Fibroblast of skin of left quadriceps (primary cell): ENCODE results near the gene PREX1.

Experiments
- DNase-seq, 2 experiments: peaks; one replicate each; pipeline ENCODE4 v3.0.0-alpha.2; 2013; ENCODE audit warnings: low read depth in 2 of 2

PREX1 gene

GRCh38 chr20:48719598-48720255 is 108.1 kb downstream of the PREX1 start:
- DNase-seq: no peak

- no peak for DNase-seq
Observed at GRCh38 chr20:48718786-48719578, 108.8 kb downstream of the PREX1 start.

DNA sequence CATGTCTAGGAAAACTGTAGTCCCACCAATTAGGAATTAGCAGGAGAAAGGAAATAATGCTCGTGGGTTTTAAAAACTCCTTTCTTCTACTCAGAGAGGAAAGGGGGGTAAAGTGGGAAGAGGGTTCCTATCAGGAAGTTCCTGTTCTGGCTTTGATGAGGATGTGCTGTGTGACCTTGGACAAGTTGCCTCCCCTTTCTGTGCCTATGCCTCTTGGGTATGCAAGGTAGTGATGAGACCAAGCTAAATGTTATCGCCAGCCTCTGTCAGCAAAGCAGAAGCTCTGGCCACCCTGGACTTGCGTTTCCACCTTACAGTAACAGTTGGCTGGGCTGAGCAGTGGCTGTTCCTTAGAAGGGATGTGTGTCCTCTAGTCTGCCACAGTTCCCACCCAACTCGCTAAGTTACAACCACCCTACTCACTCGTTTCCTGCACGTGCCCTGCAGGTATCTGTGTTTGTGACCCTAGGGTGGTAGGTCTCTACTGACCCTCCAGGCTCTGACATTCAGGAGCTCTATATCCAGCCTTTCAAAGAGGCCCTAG is 110.0 kb downstream of the PREX1 start:
- DNase-seq: no peak

GRCh38 chr20:48717095-48717672 is 110.6 kb downstream of the PREX1 start:
- DNase-seq: no peak

GRCh38 chr20:48716541-48716940 is 111.3 kb downstream of the PREX1 start:
- DNase-seq: no peak

- DNase-seq: no peak
Observed at GRCh38 chr20:48716086-48716485, 111.7 kb downstream of the PREX1 start.

DNA sequence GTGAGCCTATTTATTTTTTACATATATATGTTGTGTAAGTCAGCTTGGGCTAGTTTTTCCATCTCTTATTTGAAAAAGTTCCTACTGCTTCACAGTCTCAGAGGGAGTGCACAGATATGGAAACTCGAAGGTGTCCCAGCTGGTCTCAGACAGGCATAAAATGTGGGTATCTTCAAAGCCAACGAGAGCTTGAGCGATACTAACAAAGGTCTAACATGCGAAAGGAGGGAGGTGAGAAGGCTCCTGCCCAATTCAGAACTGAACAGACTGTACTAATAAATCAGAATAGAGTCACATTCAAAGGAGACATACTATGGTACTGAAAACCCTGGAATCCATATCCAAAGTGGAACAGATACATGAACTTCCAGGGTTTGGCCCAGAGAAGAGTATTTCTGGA is 113.0 kb downstream of the PREX1 start:
- no peak for DNase-seq

DNA sequence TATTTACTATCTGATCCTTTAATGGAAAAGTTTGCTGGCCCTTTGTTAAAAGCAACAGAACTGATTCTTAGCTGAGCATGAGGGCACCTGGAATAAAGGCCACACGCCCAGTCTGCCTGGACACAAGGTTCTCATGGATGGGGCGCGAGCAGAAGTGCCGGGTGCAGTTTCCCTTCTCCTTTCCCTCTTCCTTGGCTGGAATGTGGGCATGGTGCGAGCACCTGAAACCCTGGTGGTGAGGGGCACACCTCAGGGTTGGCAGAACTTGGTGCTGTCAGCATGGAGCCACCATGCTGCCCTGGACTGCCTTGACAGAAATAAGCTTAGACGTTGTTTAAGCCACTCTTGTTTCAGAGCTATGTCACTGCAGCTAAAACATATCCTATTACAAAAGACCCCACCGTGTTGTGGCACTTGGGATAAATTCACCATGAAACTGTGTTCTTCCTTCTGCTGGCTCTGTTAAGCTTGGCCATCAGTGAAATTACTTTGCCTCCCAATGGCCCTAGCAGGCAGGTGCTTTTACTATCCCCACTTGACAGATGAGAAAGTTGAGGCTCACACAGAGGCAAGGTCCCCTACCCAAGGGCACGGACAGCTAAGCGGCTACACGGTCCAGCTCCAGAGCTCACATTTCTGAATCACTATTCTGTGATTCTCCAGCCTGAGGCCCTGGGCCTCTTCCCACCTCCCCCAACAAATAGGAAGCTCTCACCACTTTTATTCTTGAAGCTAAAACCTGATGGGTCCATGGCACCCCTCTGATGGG is 115.9 kb downstream of the PREX1 start:
- DNase-seq: no peak

DNA sequence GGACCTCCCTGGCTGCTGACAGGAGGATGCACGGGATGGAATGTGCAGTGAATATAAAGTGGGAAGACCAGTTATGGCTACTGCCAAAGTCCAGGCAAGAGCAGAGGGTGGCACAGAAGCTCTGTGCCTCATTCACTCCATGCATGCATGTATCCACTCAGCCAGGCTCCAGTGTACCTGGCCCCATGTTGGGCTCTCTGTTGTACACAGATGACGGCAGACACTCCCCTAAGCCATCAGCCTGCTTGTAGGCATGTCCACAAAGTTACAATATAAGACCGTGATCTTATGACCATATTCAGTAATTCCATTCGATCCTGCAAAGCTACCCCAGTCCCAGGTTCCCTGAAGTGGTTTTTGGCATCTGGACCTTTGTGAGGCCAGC is 116.8 kb downstream of the PREX1 start:
- DNase-seq: no peak

DNA sequence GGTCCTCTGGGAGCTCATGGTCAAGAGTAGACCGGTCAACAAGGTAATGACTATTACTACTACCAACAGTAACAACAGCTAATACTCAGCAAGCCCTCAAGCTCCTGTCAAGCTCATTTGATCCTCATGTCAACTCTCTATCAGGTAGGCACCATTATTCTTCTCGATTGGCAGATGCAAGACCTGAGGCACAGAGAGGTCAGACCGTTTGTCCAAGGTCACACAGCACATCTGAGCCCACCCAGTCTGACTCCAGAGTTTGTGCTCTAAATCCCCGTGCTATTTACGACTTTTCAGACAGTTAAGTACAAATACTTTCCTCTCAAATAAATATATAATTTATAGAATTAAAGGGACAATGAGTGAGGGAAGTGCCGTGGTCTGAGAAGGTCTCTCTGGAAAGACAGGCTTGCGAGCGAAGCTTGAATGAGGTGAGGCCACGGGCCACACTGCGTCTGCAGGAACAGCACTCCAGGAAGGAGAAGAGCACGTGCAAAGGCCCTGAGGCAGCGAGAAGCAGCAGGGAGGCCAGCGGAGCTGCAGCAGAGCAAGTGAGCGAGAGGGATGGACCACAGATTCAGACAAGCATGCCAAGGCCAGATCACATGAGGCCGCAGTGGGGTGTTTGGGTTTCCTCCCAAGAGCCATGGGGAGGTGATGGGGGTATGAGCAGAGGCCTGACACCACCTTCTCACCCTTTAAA is 117.3 kb downstream of the PREX1 start:
- no peak for DNase-seq

- DNase-seq: no peak
Observed at GRCh38 chr20:48709744-48710143, 118.1 kb downstream of the PREX1 start.

GRCh38 chr20:48709058-48709691 is 118.6 kb downstream of the PREX1 start:
- DNase-seq: no peak

- DNase-seq: no peak
Observed at GRCh38 chr20:48708630-48709029, 119.2 kb downstream of the PREX1 start.

- no peak for DNase-seq
Observed at GRCh38 chr20:48708116-48708515, 119.7 kb downstream of the PREX1 start.

DNA sequence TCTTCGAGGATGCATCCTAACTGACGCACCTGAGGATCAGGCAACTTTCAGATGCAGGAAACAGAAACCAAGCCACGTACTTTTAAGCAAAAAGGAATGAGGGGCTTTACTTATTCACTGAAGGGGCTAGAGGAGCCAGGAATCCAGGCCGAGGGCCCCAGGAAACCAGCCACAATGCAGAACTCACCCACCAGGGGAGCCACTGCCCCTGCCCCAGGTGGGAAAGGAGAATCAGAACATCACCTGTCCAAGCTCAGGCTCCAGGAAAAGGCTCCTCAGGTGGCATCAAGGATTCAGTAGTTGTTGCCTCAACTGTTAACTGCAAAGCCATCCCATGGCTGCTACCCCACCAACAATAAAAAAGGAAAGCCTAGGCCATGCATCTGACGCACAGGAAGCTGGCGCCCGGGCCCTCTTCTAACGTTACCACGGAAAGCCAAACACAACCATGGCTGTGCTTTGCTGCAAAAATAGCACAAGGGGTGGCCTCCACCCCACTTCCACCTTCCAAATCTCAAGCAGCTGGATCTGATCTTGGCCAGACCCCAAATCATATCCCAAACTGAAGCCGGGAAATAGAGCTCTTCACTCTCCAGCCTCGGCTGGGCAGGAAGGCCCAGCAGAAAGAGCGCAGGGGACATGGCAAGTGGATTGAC is 121.0 kb downstream of the PREX1 start:
- DNase-seq: no peak

- DNase-seq: peak; percentile 33 to 38
Observed at GRCh38 chr20:48706116-48706656, 121.6 kb downstream of the PREX1 start.

- DNase-seq: peak; percentile 68 to 71
Observed at GRCh38 chr20:48705240-48706115, 122.3 kb downstream of the PREX1 start.

DNA sequence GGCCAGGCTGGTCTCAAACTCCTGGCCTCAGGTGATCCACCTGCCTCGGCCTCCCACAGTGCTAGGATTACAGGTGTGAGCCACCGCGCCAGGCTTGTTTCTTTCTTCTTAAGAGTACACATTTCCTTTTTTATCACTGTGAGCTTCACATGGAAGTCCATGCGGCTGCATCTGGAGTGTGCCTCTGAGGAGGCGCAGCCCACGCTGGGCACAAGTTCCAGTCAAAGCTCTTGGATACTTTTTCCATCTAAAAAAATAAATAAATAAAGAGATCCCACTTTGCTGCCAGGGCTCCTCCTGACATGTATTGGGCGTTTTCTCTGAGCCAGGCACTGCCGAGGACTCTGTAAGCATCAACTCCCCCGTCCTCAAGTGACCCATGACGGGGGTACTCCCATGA is 123.0 kb downstream of the PREX1 start:
- no peak for DNase-seq
